Measurements from ENCODE around the gene SPECC1L.

The SPECC1L gene

GRCh38 chr22:24393848-24394247 is 123.2 kb downstream of the SPECC1L start:
- Histone ChIP-seq H3K27me3 (ENCODE audit: insufficient read depth, low read length) (no peaks in the 10 kb centered on the region), H3K4me3 (ENCODE audit: low read length) (no peak overlapping the region), H3K9me3 (ENCODE audit: insufficient read depth, low read depth, low read length) (no peaks in the 10 kb centered on the region), H3K36me3 (ENCODE audit: insufficient read depth, low read depth, low read length) (peaks cover 35% of the 10 kb centered on the region), H3K27ac (ENCODE audit: low read length) (no peak overlapping the region), H3K4me1 (ENCODE audit: insufficient read depth, low read length) (no peaks in the 10 kb centered on the region), H3K9ac (ENCODE audit: low read depth, low read length) (no peak overlapping the region)

- Histone ChIP-seq H3K27me3 (ENCODE audit: insufficient read depth, low read length) (no peaks in the 10 kb centered on the region), H3K4me3 (ENCODE audit: low read length) (no peak overlapping the region), H3K27ac (ENCODE audit: low read length) (no peak overlapping the region), H3K36me3 (ENCODE audit: insufficient read depth, low read depth, low read length) (peaks cover 36% of the 10 kb centered on the region), H3K4me1 (ENCODE audit: insufficient read depth, low read length) (no peaks in the 10 kb centered on the region), H3K9me3 (ENCODE audit: insufficient read depth, low read depth, low read length) (no peaks in the 10 kb centered on the region), H3K9ac (ENCODE audit: low read depth, low read length) (no peak overlapping the region)
Observed at GRCh38 chr22:24394254-24394653, 123.6 kb downstream of the SPECC1L start.

- Histone ChIP-seq H3K27ac (ENCODE audit: low read length) (no peak overlapping the region), H3K27me3 (ENCODE audit: insufficient read depth, low read length) (no peaks in the 10 kb centered on the region), H3K36me3 (ENCODE audit: insufficient read depth, low read depth, low read length) (peaks cover 58% of the 10 kb centered on the region), H3K9ac (ENCODE audit: low read depth, low read length) (no peak overlapping the region), H3K4me3 (ENCODE audit: low read length) (no peak overlapping the region), H3K9me3 (ENCODE audit: insufficient read depth, low read depth, low read length) (no peaks in the 10 kb centered on the region), H3K4me1 (ENCODE audit: insufficient read depth, low read length) (no peaks in the 10 kb centered on the region)
Observed at GRCh38 chr22:24398409-24398808, 127.8 kb downstream of the SPECC1L start.

GRCh38 chr22:24400034-24400725 is 129.5 kb downstream of the SPECC1L start:
- Histone ChIP-seq H3K4me3 (ENCODE audit: low read length) (no peak overlapping the region), H3K27ac (ENCODE audit: low read length) (no peak overlapping the region), H3K4me1 (ENCODE audit: insufficient read depth, low read length) (no peaks in the 10 kb centered on the region), H3K9me3 (ENCODE audit: insufficient read depth, low read depth, low read length) (no peaks in the 10 kb centered on the region), H3K9ac (ENCODE audit: low read depth, low read length) (no peak overlapping the region), H3K36me3 (ENCODE audit: insufficient read depth, low read depth, low read length) (peaks cover 69% of the 10 kb centered on the region), H3K27me3 (ENCODE audit: insufficient read depth, low read length) (no peaks in the 10 kb centered on the region)

DNA sequence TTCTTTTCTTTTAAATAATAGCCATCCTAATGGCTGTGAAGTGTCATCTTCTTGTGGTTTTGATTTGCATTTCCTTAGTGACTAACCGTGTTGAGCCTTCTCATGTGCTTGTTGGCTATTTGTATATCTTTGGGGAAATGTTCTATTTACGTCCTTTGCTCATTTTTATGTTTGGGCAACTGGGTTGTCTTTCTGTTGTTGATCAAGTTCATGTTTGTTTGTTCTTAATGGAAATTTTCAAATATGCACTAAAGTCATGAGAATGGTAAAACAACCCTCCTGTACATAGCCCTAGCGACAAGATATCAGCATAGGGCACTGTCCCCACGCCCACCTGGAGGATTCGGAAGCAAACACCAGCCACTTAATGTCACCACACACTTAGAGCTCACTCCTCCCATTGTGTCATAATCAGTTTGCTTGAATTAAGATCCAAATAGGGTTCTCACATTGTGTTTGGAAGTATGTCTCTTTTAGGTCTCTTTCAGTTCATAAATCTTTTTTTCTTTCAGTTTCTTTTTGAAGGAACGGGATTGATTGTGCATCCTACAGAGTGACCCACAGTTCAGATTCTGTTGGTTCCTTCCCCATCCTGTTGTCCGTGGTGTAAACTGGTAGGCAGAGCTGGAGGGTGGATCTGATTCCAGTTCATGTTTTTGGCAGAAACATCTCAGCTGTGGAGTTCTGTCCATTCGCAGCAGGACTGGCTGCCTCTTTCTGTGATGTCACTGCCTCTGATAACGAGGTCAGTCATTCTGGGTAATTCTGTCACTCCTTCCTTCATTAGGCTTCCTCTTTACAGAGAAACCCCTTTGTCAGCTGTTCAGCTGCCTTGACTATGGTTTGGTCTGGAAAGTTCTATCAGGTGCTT is 130.3 kb downstream of the SPECC1L start:
- Histone ChIP-seq H3K9me3 (ENCODE audit: insufficient read depth, low read depth, low read length) (no peaks in the 10 kb centered on the region), H3K36me3 (ENCODE audit: insufficient read depth, low read depth, low read length) (peaks cover 66% of the 10 kb centered on the region), H3K27ac (ENCODE audit: low read length) (no peak overlapping the region), H3K9ac (ENCODE audit: low read depth, low read length) (no peak overlapping the region), H3K4me1 (ENCODE audit: insufficient read depth, low read length) (peaks cover 2% of the 10 kb centered on the region; the same call in 1 of the 2 replicates), H3K27me3 (ENCODE audit: insufficient read depth, low read length) (no peaks in the 10 kb centered on the region), H3K4me3 (ENCODE audit: low read length) (no peak overlapping the region)

DNA sequence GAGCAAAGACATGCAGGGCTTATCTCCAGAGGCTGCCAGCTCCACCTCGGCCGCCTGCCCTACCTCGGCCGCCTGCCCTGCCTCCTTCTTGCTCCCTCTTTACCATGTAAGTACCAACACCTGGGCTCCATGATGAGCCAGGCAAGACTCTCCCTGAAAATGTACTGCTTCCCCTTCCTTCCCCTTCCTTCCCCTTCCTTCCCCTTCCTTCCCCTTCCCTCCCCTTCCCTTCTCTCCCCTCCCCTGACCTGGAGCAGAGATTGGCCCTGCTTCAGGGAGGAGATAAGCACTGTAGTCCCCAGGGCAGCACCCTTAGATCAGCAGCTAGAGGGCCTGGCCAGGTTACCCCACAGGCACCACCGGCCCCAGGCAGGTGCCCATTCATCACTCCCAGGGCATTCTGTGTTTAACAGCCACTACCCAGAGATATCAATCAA is 131.3 kb downstream of the SPECC1L start:
- Histone ChIP-seq H3K27ac (ENCODE audit: low read length) (no peak overlapping the region), H3K36me3 (ENCODE audit: insufficient read depth, low read depth, low read length) (peaks cover 56% of the 10 kb centered on the region), H3K9ac (ENCODE audit: low read depth, low read length) (no peak overlapping the region), H3K4me1 (ENCODE audit: insufficient read depth, low read length) (peaks cover 7% of the 10 kb centered on the region; the same call in 1 of the 2 replicates), H3K9me3 (ENCODE audit: insufficient read depth, low read depth, low read length) (no peaks in the 10 kb centered on the region), H3K4me3 (ENCODE audit: low read length) (no peak overlapping the region), H3K27me3 (ENCODE audit: insufficient read depth, low read length) (no peaks in the 10 kb centered on the region)

DNA sequence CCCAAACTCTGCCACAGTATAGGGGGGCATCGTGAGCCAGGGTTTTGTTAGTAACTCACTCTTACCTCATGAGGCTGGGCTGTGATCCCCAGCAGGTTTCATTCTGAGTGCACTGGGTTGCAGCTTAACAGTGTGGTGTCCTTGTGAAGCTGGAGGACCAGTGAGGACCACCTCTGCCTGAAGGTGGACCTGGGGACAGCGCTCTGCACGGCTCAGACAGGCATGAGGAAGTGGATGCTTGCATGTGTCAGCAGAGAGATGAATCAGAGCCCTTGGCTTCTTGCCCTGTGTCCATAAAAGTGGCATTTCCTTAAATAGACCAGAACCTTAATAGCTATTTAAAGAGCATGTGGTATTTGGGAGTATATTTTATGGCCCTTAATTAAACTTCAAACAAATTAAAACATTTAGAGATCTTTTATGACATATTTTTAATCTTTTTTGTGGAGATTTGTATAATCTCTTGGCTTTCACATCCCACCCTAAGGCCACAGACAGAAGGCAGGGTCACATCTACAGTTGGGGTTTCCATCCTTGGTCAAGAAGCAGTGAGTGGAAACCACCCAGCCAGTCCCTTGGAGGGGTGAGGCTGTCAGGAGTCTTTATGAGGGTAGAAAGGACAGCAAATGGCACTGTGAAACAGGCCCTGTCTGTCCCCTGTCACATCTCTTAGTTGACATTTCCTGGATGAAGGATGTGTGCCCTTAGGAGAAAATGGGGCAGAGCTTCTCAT is 132.0 kb downstream of the SPECC1L start:
- no peak overlapping the region for H3K27ac ChIP-seq (ENCODE audit: low read length)
- H3K9ac ChIP-seq (ENCODE audit: low read depth, low read length): no peak overlapping the region
- no peak overlapping the region for H3K4me3 ChIP-seq (ENCODE audit: low read length)
- H3K9me3 ChIP-seq (ENCODE audit: insufficient read depth, low read depth, low read length): no peaks in the 10 kb centered on the region
- peaks cover 8% of the 10 kb centered on the region; the same call in 1 of the 2 replicates for H3K4me1 ChIP-seq (ENCODE audit: insufficient read depth, low read length)
- no peaks in the 10 kb centered on the region for H3K27me3 ChIP-seq (ENCODE audit: insufficient read depth, low read length)
- peaks cover 51% of the 10 kb centered on the region for H3K36me3 ChIP-seq (ENCODE audit: insufficient read depth, low read depth, low read length)

DNA sequence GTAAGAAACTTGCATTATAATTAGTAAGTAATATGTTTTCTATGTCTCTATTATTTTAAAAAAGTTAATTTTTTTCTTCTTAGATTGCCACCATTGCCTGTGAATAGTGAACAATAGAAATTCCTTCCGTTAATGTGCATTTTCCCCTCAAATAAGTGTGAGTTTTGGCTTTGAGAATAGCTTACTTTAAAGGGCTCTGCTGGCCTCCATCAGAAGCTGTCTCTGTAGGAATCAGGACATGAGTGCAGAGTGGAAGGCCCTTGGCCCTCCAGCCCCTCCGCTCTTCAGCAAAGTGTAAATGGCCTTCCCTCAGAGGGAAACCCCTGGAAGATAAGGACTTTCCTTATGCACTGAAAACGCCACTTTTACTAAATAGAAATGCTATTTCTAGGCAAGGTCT is 132.7 kb downstream of the SPECC1L start:
- H3K4me3 ChIP-seq (ENCODE audit: low read length): no peak overlapping the region
- H3K27me3 ChIP-seq (ENCODE audit: insufficient read depth, low read length): no peaks in the 10 kb centered on the region
- peaks cover 8% of the 10 kb centered on the region; the same call in 1 of the 2 replicates for H3K4me1 ChIP-seq (ENCODE audit: insufficient read depth, low read length)
- H3K9ac ChIP-seq (ENCODE audit: low read depth, low read length): no peak overlapping the region
- H3K9me3 ChIP-seq (ENCODE audit: insufficient read depth, low read depth, low read length): no peaks in the 10 kb centered on the region
- no peak overlapping the region for H3K27ac ChIP-seq (ENCODE audit: low read length)
- H3K36me3 ChIP-seq (ENCODE audit: insufficient read depth, low read depth, low read length): peaks cover 46% of the 10 kb centered on the region

GRCh38 chr22:24404561-24405275 is 134.1 kb downstream of the SPECC1L start:
- H3K27ac ChIP-seq (ENCODE audit: low read length): no peak overlapping the region
- H3K9me3 ChIP-seq (ENCODE audit: insufficient read depth, low read depth, low read length): no peaks in the 10 kb centered on the region
- H3K36me3 ChIP-seq (ENCODE audit: insufficient read depth, low read depth, low read length): peaks cover 42% of the 10 kb centered on the region
- peaks cover 8% of the 10 kb centered on the region; the same call in 1 of the 2 replicates for H3K4me1 ChIP-seq (ENCODE audit: insufficient read depth, low read length)
- H3K27me3 ChIP-seq (ENCODE audit: insufficient read depth, low read length): no peaks in the 10 kb centered on the region
- H3K4me3 ChIP-seq (ENCODE audit: low read length): no peak overlapping the region
- no peak overlapping the region for H3K9ac ChIP-seq (ENCODE audit: low read depth, low read length)

GRCh38 chr22:24405631-24406321 is 135.1 kb downstream of the SPECC1L start:
- Histone ChIP-seq H3K36me3 (ENCODE audit: insufficient read depth, low read depth, low read length) (peaks cover 40% of the 10 kb centered on the region), H3K27me3 (ENCODE audit: insufficient read depth, low read length) (no peaks in the 10 kb centered on the region), H3K4me3 (ENCODE audit: low read length) (no peak overlapping the region), H3K4me1 (ENCODE audit: insufficient read depth, low read length) (peaks cover 8% of the 10 kb centered on the region; the same call in 1 of the 2 replicates), H3K27ac (ENCODE audit: low read length) (no peak overlapping the region), H3K9me3 (ENCODE audit: insufficient read depth, low read depth, low read length) (no peaks in the 10 kb centered on the region), H3K9ac (ENCODE audit: low read depth, low read length) (no peak overlapping the region)
